ENCODE data around the gene SPATC1L.
"Not testable (repeated sequence)": the region's sequence is repeated elsewhere in the genome, so short reads cannot be mapped to it uniquely, and the experiment has no call there.

SPATC1L gene

DNA sequence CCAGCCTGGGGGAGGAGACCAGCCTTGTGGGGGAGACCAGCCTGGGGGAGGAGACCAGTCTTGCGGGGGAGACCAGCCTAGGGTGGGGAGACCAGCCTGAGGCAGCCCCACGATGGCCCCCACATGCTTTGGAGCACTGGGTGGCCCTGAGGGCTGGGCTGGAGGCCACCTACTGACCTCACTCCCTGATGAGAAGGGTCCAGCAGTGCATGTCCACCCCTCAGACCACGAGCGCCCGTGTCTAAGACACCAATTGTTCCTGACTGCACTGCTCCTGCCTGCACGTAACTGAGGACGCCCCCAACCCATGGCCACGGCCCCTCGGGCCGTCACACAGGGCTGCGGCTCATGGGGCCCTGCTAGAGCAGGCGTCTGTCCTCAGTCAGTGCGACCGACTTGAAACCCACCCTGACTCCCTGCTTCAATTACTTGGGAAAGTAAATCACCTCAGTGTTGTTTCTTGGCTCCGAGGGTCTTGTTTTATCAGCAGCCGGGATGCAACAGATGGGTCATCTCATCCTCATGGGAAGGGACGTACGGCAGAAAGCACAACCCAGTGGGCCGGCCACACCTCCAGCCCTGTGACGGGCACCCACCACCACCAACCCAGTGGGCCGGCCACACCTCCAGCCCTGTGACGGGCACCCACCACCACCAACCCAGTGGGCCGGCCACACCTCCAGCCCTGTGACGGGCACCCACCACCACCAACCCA is at the start of gene SPATC1L:
TSS of gene SPATC1L (minus strand) at position 550 of the 715 bp plus-strand sequence. CDS start 1,643 bp downstream, outside the sequence.
- DNase-seq, result peak; percentile 78

DNA sequence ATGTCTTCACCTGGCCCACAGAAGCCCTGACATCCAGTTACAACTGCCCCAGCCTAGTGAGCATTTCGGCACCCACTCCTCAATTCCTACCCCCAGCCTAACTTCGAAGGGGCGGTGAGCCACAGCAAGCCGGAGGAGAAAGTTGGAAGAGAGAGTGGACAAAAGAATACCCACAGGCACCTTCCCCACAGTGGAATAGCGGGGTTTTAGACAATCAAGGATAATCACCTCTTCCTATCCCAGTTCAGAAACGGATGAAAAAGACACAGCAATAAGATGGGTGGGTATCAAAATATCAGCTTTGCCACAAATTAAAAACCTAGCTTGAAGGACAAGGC is 45.6 kb upstream of the SPATC1L start:
- no peak for DNase-seq

- DNase-seq, result no peak
Observed at GRCh38 chr21:46229133-46229922, 45.1 kb upstream of the SPATC1L start.

GRCh38 chr21:46228345-46229051 is 44.2 kb upstream of the SPATC1L start, which contains the start of gene LSS:
Gene LSS, minus strand, starts transcription at chr21:46228774. Its CDS starts 29 bp downstream, at chr21:46228745.
- DNase-seq, result peak; percentile 99

- DNase-seq, result no peak
Observed at GRCh38 chr21:46227811-46228344, 43.6 kb upstream of the SPATC1L start.

DNA sequence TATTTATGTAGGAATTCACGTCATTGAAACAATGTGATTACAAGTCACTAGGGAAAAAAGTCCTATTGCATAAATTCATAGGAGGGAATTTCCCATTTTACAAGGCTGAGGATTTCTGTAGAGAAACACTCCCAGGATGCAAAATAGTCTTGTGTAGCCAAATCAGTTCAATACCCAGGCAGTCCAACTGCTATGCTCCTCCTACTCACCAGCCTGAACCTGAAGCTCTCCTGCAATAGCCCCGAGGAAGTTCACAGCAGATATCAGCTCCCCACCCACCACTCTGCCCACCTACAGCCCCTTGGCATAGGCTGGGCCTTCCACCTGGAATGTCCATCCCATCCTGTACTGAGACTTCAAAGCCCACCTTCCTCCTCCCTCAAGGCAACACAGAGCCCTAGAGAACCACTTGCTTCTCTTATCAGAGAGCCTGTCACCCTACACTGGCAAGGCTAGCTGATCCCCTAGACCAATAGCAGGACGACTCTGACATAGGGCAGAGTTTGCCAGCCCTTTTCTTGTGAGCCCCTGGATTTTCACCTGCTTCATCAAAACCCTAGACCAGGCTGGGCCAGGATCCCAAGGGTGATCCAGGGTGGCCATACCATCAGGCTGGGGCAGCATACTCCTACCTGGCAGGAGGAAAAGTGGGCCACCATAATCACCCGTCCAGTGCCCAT is 42.8 kb upstream of the SPATC1L start:
- peak; percentile 14 for DNase-seq

GRCh38 chr21:46226146-46226545 is 41.9 kb upstream of the SPATC1L start:
- no peak for DNase-seq

DNA sequence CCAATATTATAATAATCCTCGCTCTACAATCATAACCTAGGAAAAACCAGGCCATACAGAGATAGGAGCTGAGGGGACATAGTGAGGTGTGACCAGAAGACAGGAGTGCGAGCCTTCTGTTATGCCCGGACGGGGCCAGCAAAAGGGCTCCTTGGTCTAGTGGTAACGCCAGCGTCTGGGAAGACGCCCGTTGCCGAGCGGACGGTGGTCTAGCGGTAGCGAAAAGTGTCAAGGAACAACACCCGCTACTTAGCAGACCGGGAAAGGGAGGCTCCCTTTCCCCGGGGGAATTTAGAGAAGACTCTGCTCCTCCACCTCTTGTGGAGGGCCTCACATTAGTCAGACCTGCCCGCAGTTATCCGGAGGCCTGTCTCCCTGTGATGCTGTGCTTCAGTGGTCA is 39.4 kb upstream of the SPATC1L start:
- not testable (repeated sequence) for DNase-seq

DNA sequence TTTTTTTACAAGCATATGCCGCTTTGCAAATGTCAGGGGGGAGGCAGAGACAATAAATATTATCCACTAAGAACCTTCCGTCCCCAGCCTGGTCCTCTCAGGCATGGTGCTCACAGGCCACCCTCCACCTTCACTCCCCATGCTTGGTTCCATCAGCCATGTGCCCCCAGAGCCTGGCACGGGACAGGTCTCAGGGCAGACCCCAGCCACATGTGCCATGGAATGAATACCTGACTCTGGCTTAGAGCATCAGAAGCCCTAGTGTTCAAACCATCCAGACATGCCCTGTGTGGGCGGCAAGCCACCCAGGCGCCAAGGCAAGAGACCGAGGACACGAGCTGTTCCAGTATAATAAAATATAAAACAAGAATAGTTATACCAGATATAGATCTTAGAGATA is 39.0 kb upstream of the SPATC1L start:
- no peak for DNase-seq

- no peak for DNase-seq
Observed at GRCh38 chr21:46222436-46223116, 38.3 kb upstream of the SPATC1L start.

DNA sequence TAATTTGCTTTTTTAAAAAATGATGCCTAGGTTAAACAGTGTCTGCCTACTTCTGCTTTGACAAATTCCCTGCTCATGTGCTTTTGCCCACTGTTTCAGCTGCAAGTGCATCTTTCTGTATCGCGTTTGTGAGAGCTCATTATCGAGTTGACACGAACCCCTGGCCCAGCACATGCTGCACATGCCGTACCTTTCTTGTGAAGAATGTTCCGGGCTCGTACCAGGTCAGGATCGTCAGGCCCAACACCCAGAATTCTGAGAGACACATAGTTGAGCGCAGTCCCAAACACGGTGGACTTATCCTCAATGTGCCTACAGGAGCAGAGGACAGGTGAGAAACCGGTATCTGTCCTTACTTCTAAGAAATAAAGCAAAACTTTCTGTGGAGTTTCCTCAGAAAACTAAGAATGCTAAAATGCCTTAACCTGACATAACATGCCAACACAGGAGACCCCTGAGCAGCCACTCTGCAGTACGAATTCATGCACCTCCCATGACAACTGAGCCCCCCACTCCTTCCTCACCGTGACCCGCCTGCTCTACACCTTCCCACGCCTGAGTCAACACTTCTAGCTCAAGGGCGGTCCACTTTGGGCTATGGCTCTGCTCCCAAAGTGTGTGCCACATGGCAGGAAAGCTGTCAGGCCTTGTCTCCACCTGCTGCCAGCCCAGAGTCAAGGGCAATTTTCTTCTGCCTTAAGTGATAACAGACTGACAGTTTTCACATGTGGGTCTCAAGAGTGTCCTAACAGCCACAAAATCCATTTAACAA is 37.6 kb upstream of the SPATC1L start:
- no peak for DNase-seq

DNA sequence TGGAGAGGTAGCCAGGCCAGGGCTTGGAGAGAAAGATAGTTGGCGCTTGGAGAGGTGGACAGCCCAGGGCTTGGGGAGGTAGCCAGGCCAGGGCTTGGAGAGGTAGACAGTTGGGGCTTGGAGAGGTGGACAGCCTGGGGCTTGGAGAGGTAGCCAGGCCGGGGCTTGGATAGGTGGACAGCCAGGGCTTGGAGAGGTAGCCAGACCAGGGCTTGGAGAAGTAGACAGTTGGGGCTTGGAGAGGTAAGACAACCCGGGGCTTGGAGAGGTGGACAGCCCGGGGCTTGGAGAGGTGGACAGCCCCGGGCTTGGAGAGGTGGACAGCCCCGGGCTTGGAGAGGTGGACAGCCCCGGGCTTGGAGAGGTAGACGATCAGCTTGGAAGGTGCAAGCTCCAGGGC is 36.6 kb upstream of the SPATC1L start:
- DNase-seq, result no peak

- DNase-seq, result no peak
Observed at GRCh38 chr21:46220275-46220810, 36.1 kb upstream of the SPATC1L start.

- DNase-seq, result no peak
Observed at GRCh38 chr21:46219591-46220239, 35.5 kb upstream of the SPATC1L start.

GRCh38 chr21:46218906-46219590 is 34.8 kb upstream of the SPATC1L start:
- DNase-seq, result no peak

GRCh38 chr21:46217511-46218196 is 33.4 kb upstream of the SPATC1L start:
- DNase-seq, result no peak

GRCh38 chr21:46216132-46216747 is 32.0 kb upstream of the SPATC1L start:
- no peak for DNase-seq

- no peak for DNase-seq
Observed at GRCh38 chr21:46215436-46216131, 31.3 kb upstream of the SPATC1L start.
